Panc1 (cell line): Measurements from ENCODE around the gene VDR.

Experiments used
- CTCF ChIP-seq: fragments of 450-650 bp; IDR thresholded peaks from 2 replicates; pipeline ENCODE4 v1.5.1; 2017; ENCODE audit warnings: mild to moderate bottlenecking
- POLR2AphosphoS5 ChIP-seq: IDR thresholded peaks from 2 replicates; pipeline ENCODE4 v1.6.1; 2012; ENCODE audit warnings: mild to moderate bottlenecking, low read depth, low read length, moderate library complexity
- REST ChIP-seq, 2 experiments: IDR thresholded peaks; 2 replicates each; pipeline ENCODE4 v1.6.1; 2011 to 2012; ENCODE audit warnings: low read depth in 2 of 2, control low read depth in 1 of 2, low read length in 1 of 2, mild to moderate bottlenecking in 1 of 2, moderate library complexity in 1 of 2; ENCODE audit not compliant: insufficient read depth in 1 of 2
- SIN3A ChIP-seq: IDR thresholded peaks from 2 replicates; pipeline ENCODE4 v1.6.1; 2012; ENCODE audit warnings: low read depth, mild to moderate bottlenecking, low read length, moderate library complexity, borderline replicate concordance; ENCODE audit not compliant: insufficient read depth
- TCF7L2 ChIP-seq: IDR thresholded peaks from 2 replicates; pipeline ENCODE4 v1.6.1; 2011; ENCODE audit warnings: mild to moderate bottlenecking, low read depth, low read length, inconsistent platforms

GRCh38 chr12:47801904-47802246 lies 102.9 kb downstream of the VDR start:
- no peak for TF ChIP-seq CTCF
- no peak for TF ChIP-seq SIN3A
- TF ChIP-seq POLR2AphosphoS5: no peak
- no peak for TF ChIP-seq REST (IDR thresholded peaks at IDR 0.05; ENCODE audit: insufficient read depth in 1 of 2, low read depth in 2 of 2, low read length in 1 of 2)
- no peak for TF ChIP-seq TCF7L2
